Thyroid gland (tissue), 4 donors: Measurements from ENCODE around the gene OAS3. TPM values are rescaled to one million over a fixed set of nuclear protein-coding genes. Genes with fewer than 3 reads are reported as not detected.

Experiments used
- DNase-seq, 2 donors: peaks; one replicate each; pipeline ENCODE4 v3.0.0-alpha.2; 2019
- H3K27ac ChIP-seq, 3 donors: fragments of 200-600 bp; sonication (generic); 1 replicate in 2 of 3; 2 replicates in 1 of 3; pipeline ENCODE4 v1.5.1; 2016 to 2019; ENCODE audit warnings: mild to moderate bottlenecking in 1 of 3, moderate library complexity in 1 of 3
- H3K27me3 ChIP-seq: fragments of 200-600 bp; sonication (generic); one replicate; pipeline ENCODE4 v1.5.1; 2019
- H3K36me3 ChIP-seq, 2 donors: fragments of 200-600 bp; sonication (generic); one replicate each; pipeline ENCODE4 v1.5.1; 2016 to 2019
- H3K4me1 ChIP-seq, 2 donors: fragments of 200-600 bp; sonication (generic); one replicate each; pipeline ENCODE4 v1.5.1; 2017 to 2019
- H3K4me3 ChIP-seq, 3 donors: fragments of 200-600 bp; sonication (generic); replicated peaks in 1 of 3; 1 replicate in 2 of 3; 2 replicates in 1 of 3; pipeline ENCODE4 v1.5.1; 2016; ENCODE audit warnings: mild to moderate bottlenecking in 1 of 3
- H3K9me3 ChIP-seq: fragments of 200-600 bp; sonication (generic); one replicate; pipeline ENCODE4 v1.5.1; 2017
- POLR2A ChIP-seq, 2 donors: fragments of 450-650 bp; IDR thresholded peaks; one replicate each; pipeline ENCODE4 v1.6.1; 2017; ENCODE audit warnings: antibody characterized with exemption in 2 of 2, mild to moderate bottlenecking in 2 of 2, moderate library complexity in 1 of 2
- WGBS, 2 donors: methylation state at CpG; one replicate each; pipeline ENCODE4 v1.1.5; 2017; 5-methylcytosine and 5-hydroxymethylcytosine counted together
- intact Hi-C: fragments of 100-400 bp; cut with DNase I; formaldehyde crosslinking; loops from one replicate; pipeline ENCODE4 v1.15.1; 2023
- total RNA-seq, 4 donors: library from RNA; depleted of rRNA; stranded (reverse); fragments of >200 nt; gene quantifications; one replicate each; pipeline ENCODE4 v1.2.3, GENCODE V29; 2016
- TF ChIP-seq, protein P1 (sequence below), 6 experiments: fragments of 200-600 bp in 3 of 6; fragments of 450-650 bp in 3 of 6; sonication (generic) in 3 of 6; IDR thresholded peaks; one replicate each; pipeline ENCODE4 v1.5.1; 2016 to 2019; ENCODE audit warnings: antibody characterized with exemption in 6 of 6, mild to moderate bottlenecking in 2 of 6, inconsistent platforms in 1 of 6, moderate library complexity in 1 of 6

The OAS3 gene
- total RNA-seq, 4 donors from 2014 or later, result 3.0 to 7.4 (median 5.7) TPM

DNA sequence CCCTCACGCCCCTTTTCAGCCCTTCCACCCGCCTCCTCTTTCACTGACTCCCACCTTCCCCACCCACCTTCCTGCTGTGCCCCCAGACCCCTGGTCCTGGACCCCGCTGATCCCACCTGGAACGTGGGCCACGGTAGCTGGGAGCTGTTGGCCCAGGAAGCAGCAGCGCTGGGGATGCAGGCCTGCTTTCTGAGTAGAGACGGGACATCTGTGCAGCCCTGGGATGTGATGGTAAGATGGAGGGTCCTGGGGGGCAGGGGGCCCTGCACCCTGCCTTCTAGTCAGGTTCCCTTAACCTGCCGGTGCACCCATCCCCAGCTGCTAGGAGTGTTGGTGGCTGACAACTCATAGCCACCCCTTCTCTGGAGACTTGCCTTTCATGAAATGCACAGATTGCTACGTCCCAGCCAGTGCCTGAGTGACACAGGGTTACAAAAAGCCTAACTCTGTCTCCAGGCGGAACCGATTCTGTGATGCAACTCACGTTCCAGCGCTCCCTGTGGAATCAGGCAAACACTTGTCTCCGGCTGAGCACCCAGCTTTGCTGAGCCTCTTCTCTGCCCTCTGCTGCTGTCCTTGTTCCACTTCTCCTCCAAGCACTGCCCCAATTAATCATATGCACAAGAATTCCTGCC is 25.1 kb downstream of the OAS3 start:
- no peak overlapping the region for H3K27ac ChIP-seq
- peak; percentile 67 to 74 for DNase-seq
- intact Hi-C loops, result no loop called here
- H3K4me3 ChIP-seq, result no peak overlapping the region
- H3K36me3 ChIP-seq, result peaks cover 6 to 11% of the 10 kb centered on the region in 2 donors
- H3K27me3 ChIP-seq, result no peaks in the 10 kb centered on the region
- WGBS, 2 donors, result 64 to 69% methylated on average over 14 of the region's 14 CpGs
- no peaks in the 10 kb centered on the region for H3K9me3 ChIP-seq
- TF ChIP-seq POLR2A (IDR thresholded peaks at IDR 0.05), result no peak
- TF ChIP-seq, protein P1, sequence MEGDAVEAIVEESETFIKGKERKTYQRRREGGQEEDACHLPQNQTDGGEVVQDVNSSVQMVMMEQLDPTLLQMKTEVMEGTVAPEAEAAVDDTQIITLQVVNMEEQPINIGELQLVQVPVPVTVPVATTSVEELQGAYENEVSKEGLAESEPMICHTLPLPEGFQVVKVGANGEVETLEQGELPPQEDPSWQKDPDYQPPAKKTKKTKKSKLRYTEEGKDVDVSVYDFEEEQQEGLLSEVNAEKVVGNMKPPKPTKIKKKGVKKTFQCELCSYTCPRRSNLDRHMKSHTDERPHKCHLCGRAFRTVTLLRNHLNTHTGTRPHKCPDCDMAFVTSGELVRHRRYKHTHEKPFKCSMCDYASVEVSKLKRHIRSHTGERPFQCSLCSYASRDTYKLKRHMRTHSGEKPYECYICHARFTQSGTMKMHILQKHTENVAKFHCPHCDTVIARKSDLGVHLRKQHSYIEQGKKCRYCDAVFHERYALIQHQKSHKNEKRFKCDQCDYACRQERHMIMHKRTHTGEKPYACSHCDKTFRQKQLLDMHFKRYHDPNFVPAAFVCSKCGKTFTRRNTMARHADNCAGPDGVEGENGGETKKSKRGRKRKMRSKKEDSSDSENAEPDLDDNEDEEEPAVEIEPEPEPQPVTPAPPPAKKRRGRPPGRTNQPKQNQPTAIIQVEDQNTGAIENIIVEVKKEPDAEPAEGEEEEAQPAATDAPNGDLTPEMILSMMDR (IDR thresholded peaks at IDR 0.05), result peak in 2 of 6 experiments; percentile 21 to 22
- H3K4me1 ChIP-seq, result no peaks in the 10 kb centered on the region

DNA sequence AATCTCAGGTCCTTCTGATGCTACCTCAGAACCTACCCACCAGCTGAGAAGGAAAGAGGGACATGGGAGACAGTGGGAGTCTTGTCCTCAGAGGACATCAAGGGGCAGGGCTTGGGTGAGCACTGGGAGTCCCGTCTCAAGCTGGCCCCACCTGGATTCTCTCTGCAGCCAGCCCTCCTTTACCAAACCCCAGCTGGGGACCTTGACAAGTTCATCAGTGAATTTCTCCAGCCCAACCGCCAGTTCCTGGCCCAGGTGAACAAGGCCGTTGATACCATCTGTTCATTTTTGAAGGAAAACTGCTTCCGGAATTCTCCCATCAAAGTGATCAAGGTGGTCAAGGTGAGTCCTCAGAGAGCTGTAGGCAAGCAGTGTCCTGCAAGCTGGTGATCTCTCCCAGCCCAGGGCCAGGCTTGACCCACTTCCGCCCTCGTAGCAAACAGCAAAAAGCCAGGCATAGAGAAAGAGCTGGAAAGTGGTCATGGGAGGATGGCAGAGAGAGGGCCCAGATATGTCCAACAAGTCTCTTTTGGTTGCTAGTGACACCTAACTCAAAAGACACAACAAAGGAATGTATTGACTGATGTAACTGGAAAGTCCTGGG is 25.9 kb downstream of the OAS3 start:
- Histone ChIP-seq H3K27ac (no peak overlapping the region), H3K27me3 (no peaks in the 10 kb centered on the region), H3K36me3 (peaks cover 6 to 11% of the 10 kb centered on the region in 2 donors), H3K4me3 (no peak overlapping the region), H3K9me3 (no peaks in the 10 kb centered on the region), H3K4me1 (no peaks in the 10 kb centered on the region)
- TF ChIP-seq, protein P1 (IDR thresholded peaks at IDR 0.05), result no peak
- TF ChIP-seq POLR2A (IDR thresholded peaks at IDR 0.05), result no peak
- no peak for DNase-seq
- intact Hi-C loops, result no loop called here
- 89 to 98% methylated on average over 6 of the region's 6 CpGs for WGBS, 2 donors

DNA sequence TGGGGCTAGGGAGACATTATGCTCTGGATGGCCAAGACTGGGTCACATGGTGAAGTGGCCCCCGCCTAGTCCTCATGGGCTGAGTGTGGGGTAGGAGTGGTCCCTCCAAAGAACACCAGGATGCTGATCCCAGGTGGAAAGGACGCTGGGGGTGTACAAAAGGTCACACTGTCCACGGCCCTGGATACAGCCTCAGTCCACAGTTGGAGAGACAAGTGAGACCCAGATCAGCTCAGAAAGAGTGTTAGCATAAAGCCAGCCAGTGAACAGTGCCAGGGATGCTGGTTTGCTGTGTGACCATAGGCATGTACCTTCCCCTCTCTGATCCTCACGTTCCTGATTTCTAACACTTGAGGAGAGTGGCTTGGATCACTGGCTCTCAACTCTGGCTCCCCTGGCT is 26.6 kb downstream of the OAS3 start:
- WGBS, 2 donors, result 90 to 94% methylated on average over 4 of the region's 4 CpGs
- Histone ChIP-seq H3K27me3 (no peaks in the 10 kb centered on the region), H3K9me3 (no peaks in the 10 kb centered on the region), H3K27ac (no peak overlapping the region), H3K36me3 (peaks cover 6 to 11% of the 10 kb centered on the region in 2 donors), H3K4me1 (no peaks in the 10 kb centered on the region), H3K4me3 (no peak overlapping the region)
- intact Hi-C loops, result no loop called here
- DNase-seq, result no peak
- TF ChIP-seq, protein P1 (IDR thresholded peaks at IDR 0.05), result no peak
- TF ChIP-seq POLR2A (IDR thresholded peaks at IDR 0.05), result no peak

DNA sequence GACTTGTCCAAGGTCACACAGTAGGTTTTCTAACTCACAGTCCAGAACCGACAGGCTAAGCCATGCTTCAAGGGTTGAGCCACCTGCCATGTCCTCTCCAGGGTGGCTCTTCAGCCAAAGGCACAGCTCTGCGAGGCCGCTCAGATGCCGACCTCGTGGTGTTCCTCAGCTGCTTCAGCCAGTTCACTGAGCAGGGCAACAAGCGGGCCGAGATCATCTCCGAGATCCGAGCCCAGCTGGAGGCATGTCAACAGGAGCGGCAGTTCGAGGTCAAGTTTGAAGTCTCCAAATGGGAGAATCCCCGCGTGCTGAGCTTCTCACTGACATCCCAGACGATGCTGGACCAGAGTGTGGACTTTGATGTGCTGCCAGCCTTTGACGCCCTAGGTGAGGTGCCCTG is 27.4 kb downstream of the OAS3 start:
- DNase-seq, result no peak
- WGBS, 2 donors, result 90 to 95% methylated on average over 11 of the region's 15 CpGs
- H3K4me3 ChIP-seq, result no peak overlapping the region
- no peaks in the 10 kb centered on the region for H3K9me3 ChIP-seq
- no peaks in the 10 kb centered on the region for H3K27me3 ChIP-seq
- no peak overlapping the region for H3K27ac ChIP-seq
- no peak for TF ChIP-seq POLR2A (IDR thresholded peaks at IDR 0.05)
- TF ChIP-seq, protein P1 (IDR thresholded peaks at IDR 0.05), result no peak
- no peaks in the 10 kb centered on the region for H3K4me1 ChIP-seq
- intact Hi-C loops, result no loop called here
- peaks cover 6 to 11% of the 10 kb centered on the region in 2 donors for H3K36me3 ChIP-seq

DNA sequence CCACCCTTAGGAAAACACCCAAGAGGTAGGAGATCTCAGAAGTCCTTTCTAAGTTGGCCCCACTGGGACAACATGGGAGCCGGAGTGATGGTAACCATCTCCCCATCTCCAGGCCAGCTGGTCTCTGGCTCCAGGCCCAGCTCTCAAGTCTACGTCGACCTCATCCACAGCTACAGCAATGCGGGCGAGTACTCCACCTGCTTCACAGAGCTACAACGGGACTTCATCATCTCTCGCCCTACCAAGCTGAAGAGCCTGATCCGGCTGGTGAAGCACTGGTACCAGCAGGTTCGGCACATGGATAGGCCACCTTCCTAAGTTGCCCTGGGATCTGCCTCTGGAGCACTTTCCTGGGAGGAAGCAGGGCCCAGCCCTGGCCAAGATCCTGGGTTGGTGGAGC is 29.0 kb downstream of the OAS3 start:
- TF ChIP-seq POLR2A (IDR thresholded peaks at IDR 0.05), result no peak
- TF ChIP-seq, protein P1 (IDR thresholded peaks at IDR 0.05), result no peak
- WGBS, 2 donors, result 97 to 99% methylated on average over 9 of the region's 9 CpGs
- Histone ChIP-seq H3K27me3 (no peaks in the 10 kb centered on the region), H3K27ac (no peak overlapping the region), H3K4me1 (no peaks in the 10 kb centered on the region), H3K36me3 (peaks cover 4 to 5% of the 10 kb centered on the region in 2 donors), H3K9me3 (no peaks in the 10 kb centered on the region), H3K4me3 (no peak overlapping the region)
- no peak for DNase-seq
- intact Hi-C loops, result no loop called here
